Uterine smooth muscle cell (primary cell): ENCODE measurements around the gene EFCAB10. TPM values are rescaled to one million over a fixed set of nuclear protein-coding genes. Genes with fewer than 3 reads are reported as not detected.

ENCODE experiments used
- total RNA-seq: library from RNA; depleted of rRNA; stranded (reverse); fragments of >200 nt; gene quantifications from 2 replicates; pipeline ENCODE4 v1.2.3, GENCODE V29; 2014

Gene EFCAB10
- total RNA-seq: not detected in 2 replicates

GRCh38 chr7:105581066-105581811, at the start of gene EFCAB10:
TSS of gene EFCAB10 (minus strand) at chr7:105581493. CDS start at chr7:105581463, 30 bp downstream.

GRCh38 chr7:105531792-105532671, 49.3 kb downstream of the EFCAB10 start, which contains the start of gene RINT1:
TSS of gene RINT1 (plus strand) at chr7:105532201. CDS start at chr7:105532316, 115 bp downstream.

GRCh38 chr7:105521717-105522463, 59.4 kb downstream of the EFCAB10 start, which contains the start of gene PUS7:
TSS of gene PUS7 (minus strand) at chr7:105522271. CDS start at chr7:105508512, 13,759 bp downstream.

Other genes with a start within 250 kb of the EFCAB10 start
- 40.3 and 46.6 TPM in 2 replicates for gene SRPK2, start 192.6 kb downstream of the EFCAB10 start, total RNA-seq
- gene PUS7, start 59.2 kb downstream of the EFCAB10 start, total RNA-seq: 15.1 and 23.9 TPM in 2 replicates
- 18.7 and 19.5 TPM in 2 replicates for gene RINT1, start 49.3 kb downstream of the EFCAB10 start, total RNA-seq